ENCODE measurements around the gene SCAF4.

SCAF4 gene

DNA sequence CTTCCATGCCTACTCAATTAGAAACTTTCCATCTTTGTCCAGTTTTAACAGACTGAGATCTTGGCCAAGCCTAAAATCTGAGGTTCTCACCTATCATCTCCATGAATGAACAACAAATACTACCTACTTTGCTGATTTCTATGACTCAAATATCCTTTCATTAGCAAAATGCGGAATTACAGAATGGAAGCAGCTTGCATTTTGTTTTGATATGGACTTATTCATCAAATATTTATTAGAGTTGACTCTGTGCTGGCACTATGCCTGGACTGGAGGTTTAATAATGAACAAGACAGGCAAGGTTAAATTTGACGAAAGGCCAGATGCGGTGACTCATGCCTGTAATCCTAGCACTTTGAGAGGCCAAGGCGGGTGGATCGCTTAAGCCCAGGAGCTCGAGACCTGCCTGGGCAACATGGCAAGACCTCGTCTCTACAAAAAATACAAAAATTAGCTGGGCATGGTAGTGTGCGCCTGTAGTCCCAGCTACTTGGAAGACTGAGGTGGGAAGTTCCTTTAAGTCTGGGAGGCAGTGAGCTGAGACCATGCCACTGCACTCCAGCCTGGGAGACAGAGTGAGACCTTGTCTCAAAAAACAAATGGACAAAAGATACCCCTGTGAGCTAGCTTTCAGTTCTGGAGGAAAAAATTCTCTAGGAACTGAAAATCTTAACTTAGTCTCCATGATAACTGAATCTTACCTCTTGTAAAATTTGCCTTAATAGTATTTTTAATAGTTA, 101.8 kb downstream of the SCAF4 start:
- H3K4me3 ChIP-seq = no peak overlapping the region
- no peak for DNase-seq (ENCODE audit: low spot score)

DNA sequence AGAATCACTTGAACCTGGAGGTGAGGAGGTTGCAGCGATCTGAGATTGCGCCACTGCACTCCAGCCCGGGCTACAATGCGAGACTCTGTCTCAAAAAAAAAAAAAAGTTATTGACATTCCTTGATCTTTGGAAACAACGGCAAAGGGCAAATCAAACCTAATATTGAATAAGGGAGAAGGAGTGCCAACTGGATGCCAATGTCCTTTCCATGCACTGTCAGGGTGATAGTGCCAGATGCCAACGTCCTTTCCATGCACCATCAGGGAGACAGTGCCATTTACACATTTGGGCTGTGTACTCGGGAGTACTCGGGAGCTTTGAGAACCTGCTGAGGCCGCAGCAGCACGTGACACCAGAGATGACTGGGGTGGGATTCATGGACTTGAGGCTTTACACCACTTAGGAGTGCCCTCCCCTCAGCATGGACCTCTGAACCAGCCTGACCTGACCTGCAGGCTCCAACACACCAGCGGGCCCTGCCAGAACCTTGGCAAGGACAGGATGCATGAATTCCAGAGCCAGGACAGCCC, 106.9 kb downstream of the SCAF4 start:
- Histone ChIP-seq H3K27ac (no peak overlapping the region), H3K4me3 (no peak overlapping the region)
- TF ChIP-seq, protein P1, sequence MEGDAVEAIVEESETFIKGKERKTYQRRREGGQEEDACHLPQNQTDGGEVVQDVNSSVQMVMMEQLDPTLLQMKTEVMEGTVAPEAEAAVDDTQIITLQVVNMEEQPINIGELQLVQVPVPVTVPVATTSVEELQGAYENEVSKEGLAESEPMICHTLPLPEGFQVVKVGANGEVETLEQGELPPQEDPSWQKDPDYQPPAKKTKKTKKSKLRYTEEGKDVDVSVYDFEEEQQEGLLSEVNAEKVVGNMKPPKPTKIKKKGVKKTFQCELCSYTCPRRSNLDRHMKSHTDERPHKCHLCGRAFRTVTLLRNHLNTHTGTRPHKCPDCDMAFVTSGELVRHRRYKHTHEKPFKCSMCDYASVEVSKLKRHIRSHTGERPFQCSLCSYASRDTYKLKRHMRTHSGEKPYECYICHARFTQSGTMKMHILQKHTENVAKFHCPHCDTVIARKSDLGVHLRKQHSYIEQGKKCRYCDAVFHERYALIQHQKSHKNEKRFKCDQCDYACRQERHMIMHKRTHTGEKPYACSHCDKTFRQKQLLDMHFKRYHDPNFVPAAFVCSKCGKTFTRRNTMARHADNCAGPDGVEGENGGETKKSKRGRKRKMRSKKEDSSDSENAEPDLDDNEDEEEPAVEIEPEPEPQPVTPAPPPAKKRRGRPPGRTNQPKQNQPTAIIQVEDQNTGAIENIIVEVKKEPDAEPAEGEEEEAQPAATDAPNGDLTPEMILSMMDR (IDR thresholded peaks at IDR 0.05) = no peak
- no peak for DNase-seq (ENCODE audit: low spot score)

More for the DNA sequence above, 101.8 kb downstream of the SCAF4 start:
- no peak overlapping the region for H3K27ac ChIP-seq
- TF ChIP-seq, protein P1 (IDR thresholded peaks at IDR 0.05) = no peak

DNA sequence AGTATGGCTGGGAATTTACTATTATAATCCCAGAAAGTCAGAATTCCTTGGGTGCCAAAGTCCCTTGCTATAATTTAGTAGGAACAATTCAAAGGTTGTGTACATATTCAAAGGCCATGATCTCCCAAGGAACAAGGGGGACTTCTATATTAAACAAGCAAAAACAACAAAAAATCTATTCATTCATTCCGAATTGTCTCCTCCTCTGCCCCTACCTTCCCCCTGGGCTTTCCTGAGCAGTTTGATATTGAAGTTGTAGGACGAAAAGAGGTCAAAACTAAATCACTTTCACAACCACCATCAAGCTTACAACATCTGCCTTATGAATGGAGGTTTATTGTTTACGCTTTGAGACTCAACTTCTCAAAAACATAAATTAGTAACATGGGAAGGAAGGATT, 107.7 kb downstream of the SCAF4 start:
- Histone ChIP-seq H3K4me3 (no peak overlapping the region), H3K27ac (no peak overlapping the region)
- no peak for DNase-seq (ENCODE audit: low spot score)
- TF ChIP-seq, protein P1 (IDR thresholded peaks at IDR 0.05) = no peak

DNA sequence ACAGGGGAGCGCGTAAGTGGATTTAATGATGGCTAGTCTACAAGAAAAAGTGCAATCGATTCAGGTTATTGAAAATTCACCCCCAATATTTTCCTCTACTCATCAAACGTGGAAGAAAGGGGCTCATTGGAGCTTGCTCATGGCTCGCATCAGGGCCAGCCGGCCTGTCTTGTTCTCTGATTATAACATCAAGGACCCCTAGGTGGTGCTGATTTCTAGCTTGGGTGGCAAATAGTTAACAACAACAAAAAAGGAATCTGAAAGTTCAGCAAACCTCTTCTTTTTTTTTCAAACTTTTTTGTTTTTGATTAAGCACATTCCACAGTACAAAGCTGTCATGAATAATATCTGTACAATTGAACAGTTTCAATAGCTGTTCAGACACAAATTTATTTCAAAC, 108.3 kb downstream of the SCAF4 start:
- TF ChIP-seq, protein P1 (IDR thresholded peaks at IDR 0.05) = no peak
- DNase-seq (ENCODE audit: low spot score) = no peak
- Histone ChIP-seq H3K4me3 (no peak overlapping the region), H3K27ac (no peak overlapping the region)

DNA sequence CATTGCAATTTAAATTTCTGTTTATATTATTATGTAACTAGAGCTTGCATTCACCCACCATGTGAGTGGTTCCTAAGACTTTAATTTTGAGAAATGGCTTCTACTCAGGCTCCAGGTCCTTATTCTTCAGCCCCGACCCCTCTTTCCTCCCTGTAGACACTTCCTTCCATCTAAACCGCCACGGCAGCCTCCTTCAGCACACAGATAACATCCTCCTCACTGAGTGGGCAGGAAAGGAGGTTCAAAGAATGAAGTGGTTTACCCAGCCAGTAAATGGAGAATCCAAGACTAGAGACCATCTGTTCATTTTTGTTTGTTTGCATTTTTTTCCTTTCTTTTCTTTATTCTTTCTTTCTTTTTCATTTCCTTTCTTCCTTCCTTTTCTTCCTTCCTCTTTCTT, 109.5 kb downstream of the SCAF4 start:
- no peak for DNase-seq (ENCODE audit: low spot score)
- TF ChIP-seq, protein P1 (IDR thresholded peaks at IDR 0.05) = no peak
- H3K27ac ChIP-seq = no peak overlapping the region
- H3K4me3 ChIP-seq = no peak overlapping the region

All from coronary artery (tissue), 2 donors.